Measurements from ENCODE around the gene ETV1.

ETV1 gene

DNA sequence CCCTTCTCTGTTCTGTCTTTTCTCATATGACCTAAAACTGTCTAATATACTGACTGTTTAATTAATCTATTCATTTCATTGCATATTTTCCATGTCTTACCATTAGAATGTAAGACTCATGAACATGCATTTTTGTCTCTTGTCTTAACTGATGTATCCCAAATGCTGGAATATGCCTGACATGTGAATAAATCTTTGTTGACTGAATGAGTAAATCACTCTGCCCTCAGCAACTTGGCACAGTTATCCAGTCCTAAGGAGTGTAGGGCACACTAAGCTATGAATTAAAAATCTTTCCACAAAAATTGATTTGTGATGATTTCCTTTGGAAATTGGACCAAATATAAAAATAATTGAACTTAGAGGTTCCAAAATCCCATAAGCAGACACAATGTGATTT, 111.3 kb downstream of the ETV1 start:
- no peak overlapping the region for H2AFZ ChIP-seq (ENCODE audit: low read depth)
- no peaks in the 10 kb centered on the region for H4K20me1 ChIP-seq (ENCODE audit: insufficient read depth)
- H3K36me3 ChIP-seq (ENCODE audit: insufficient read depth) = no peaks in the 10 kb centered on the region
- TF ChIP-seq CTCF (conservative IDR thresholded peaks at IDR 0.05; ENCODE audit: low read depth, low read length) = no peak
- H3K4me1 ChIP-seq (ENCODE audit: low read depth, poor library complexity, severe bottlenecking) = no peaks in the 10 kb centered on the region
- H3K9ac ChIP-seq = no peak overlapping the region
- no peaks in the 10 kb centered on the region for H3K79me2 ChIP-seq (ENCODE audit: insufficient read depth, low read depth)
- H3K4me3 ChIP-seq (IDR thresholded peaks at IDR 0.05; ENCODE audit: insufficient read depth, low read depth, low read length) = no peak overlapping the region
- H3K27ac ChIP-seq = no peak overlapping the region
- H3K4me2 ChIP-seq = no peak overlapping the region
- H3K27me3 ChIP-seq (ENCODE audit: insufficient read depth, low read depth) = no peaks in the 10 kb centered on the region

DNA sequence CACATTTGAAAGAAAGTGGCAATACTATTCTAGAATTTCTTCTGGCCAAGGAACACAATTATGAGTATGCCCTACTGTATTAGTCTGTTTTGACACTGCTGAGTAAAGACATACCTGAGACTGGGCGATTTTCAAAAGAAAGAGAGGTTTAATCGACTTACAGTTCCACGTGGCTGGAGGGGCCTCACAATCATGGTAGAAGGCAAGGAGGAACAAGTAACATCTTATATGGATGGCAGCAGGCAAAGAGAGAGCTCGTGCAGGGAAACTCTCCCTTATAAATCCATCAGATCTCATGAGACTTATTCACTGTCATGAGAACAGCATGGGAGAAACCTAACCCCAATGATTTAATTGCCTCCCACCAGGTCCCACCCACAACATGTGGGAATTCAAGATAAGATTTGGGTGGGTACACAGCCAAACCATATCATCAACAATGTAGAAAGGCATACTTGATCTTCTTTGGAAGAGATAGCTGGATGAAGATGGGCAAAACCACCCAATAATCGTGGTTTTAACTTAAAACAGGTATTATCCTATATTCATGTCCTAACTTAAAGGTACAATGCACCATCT, 113.9 kb downstream of the ETV1 start:
- H3K79me2 ChIP-seq (ENCODE audit: insufficient read depth, low read depth) = no peaks in the 10 kb centered on the region
- no peak overlapping the region for H3K27ac ChIP-seq
- H2AFZ ChIP-seq (ENCODE audit: low read depth) = no peak overlapping the region
- no peaks in the 10 kb centered on the region for H3K36me3 ChIP-seq (ENCODE audit: insufficient read depth)
- no peaks in the 10 kb centered on the region for H4K20me1 ChIP-seq (ENCODE audit: insufficient read depth)
- H3K4me3 ChIP-seq (IDR thresholded peaks at IDR 0.05; ENCODE audit: insufficient read depth, low read depth, low read length) = no peak overlapping the region
- no peaks in the 10 kb centered on the region for H3K4me1 ChIP-seq (ENCODE audit: low read depth, poor library complexity, severe bottlenecking)
- no peaks in the 10 kb centered on the region for H3K27me3 ChIP-seq (ENCODE audit: insufficient read depth, low read depth)
- no peak overlapping the region for H3K4me2 ChIP-seq
- TF ChIP-seq CTCF (conservative IDR thresholded peaks at IDR 0.05; ENCODE audit: low read depth, low read length) = no peak
- no peak overlapping the region for H3K9ac ChIP-seq

DNA sequence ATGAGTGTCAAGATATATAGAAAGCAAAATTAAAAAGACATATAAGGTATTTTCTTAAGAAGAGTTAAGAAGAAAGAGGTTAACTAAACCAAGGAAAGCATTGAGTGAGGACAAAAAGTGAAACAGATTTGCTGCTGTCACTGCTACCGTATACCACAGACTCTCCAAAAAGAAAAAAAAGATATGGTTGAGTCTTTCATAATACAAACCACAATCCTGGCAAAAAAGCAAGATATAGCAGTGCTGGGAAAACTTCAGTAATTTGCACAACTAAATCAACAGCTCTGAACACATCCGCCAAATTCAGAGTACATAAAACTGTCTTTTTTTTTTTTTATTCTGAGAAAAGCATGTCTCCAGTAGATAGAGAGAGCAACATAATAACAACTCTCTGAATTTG, 114.7 kb downstream of the ETV1 start:
- Histone ChIP-seq H3K9ac (no peak overlapping the region), H3K79me2 (ENCODE audit: insufficient read depth, low read depth) (no peaks in the 10 kb centered on the region), H3K4me2 (no peak overlapping the region), H2AFZ (ENCODE audit: low read depth) (no peak overlapping the region), H3K27me3 (ENCODE audit: insufficient read depth, low read depth) (no peaks in the 10 kb centered on the region), H3K4me1 (ENCODE audit: low read depth, poor library complexity, severe bottlenecking) (no peaks in the 10 kb centered on the region), H3K27ac (no peak overlapping the region), H3K36me3 (ENCODE audit: insufficient read depth) (no peaks in the 10 kb centered on the region), H4K20me1 (ENCODE audit: insufficient read depth) (no peaks in the 10 kb centered on the region), H3K4me3 (IDR thresholded peaks at IDR 0.05; ENCODE audit: insufficient read depth, low read depth, low read length) (no peak overlapping the region)
- TF ChIP-seq CTCF (conservative IDR thresholded peaks at IDR 0.05; ENCODE audit: low read depth, low read length) = no peak

- no peak overlapping the region for H3K9ac ChIP-seq
- no peak overlapping the region for H2AFZ ChIP-seq (ENCODE audit: low read depth)
- no peak overlapping the region for H3K4me3 ChIP-seq (IDR thresholded peaks at IDR 0.05; ENCODE audit: insufficient read depth, low read depth, low read length)
- no peak overlapping the region for H3K4me2 ChIP-seq
- H3K36me3 ChIP-seq (ENCODE audit: insufficient read depth) = no peaks in the 10 kb centered on the region
- TF ChIP-seq CTCF (conservative IDR thresholded peaks at IDR 0.05; ENCODE audit: low read depth, low read length) = no peak
- no peaks in the 10 kb centered on the region for H3K4me1 ChIP-seq (ENCODE audit: low read depth, poor library complexity, severe bottlenecking)
- H3K27me3 ChIP-seq (ENCODE audit: insufficient read depth, low read depth) = no peaks in the 10 kb centered on the region
- no peak overlapping the region for H3K27ac ChIP-seq
- H3K79me2 ChIP-seq (ENCODE audit: insufficient read depth, low read depth) = no peaks in the 10 kb centered on the region
- H4K20me1 ChIP-seq (ENCODE audit: insufficient read depth) = no peaks in the 10 kb centered on the region
Observed at GRCh38 chr7:13872709-13873108, 116.8 kb downstream of the ETV1 start.

All from KMS-11 (cell line).